Trophoblast cell (in vitro differentiated cells and primary cell): ENCODE measurements around the gene RPL18A.

Source experiments
- DNase-seq, 2 donors: peaks; one replicate each; pipeline ENCODE4 v3.0.0-alpha.2; 2016
- H2AFZ ChIP-seq: 2 replicates; pipeline ENCODE4 v1.6.1; 2013; ENCODE audit warnings: low read length, moderate library complexity, mild to moderate bottlenecking; ENCODE audit not compliant: insufficient read depth, poor library complexity
- H2AK5ac ChIP-seq: 2 replicates; pipeline ENCODE4 v1.6.1; 2013; ENCODE audit warnings: mild to moderate bottlenecking, low read length
- H2BK120ac ChIP-seq: 2 replicates; pipeline ENCODE4 v1.6.1; 2013; ENCODE audit warnings: low read length, mild to moderate bottlenecking, moderate library complexity; ENCODE audit not compliant: insufficient read depth, poor library complexity
- H2BK12ac ChIP-seq: 2 replicates; pipeline ENCODE4 v1.6.1; 2013; ENCODE audit warnings: mild to moderate bottlenecking, low read length, moderate library complexity
- H2BK5ac ChIP-seq: 2 replicates; pipeline ENCODE4 v1.6.1; 2013; ENCODE audit warnings: low read length, low read depth, moderate library complexity, mild to moderate bottlenecking; ENCODE audit not compliant: poor library complexity
- H3K14ac ChIP-seq: 2 replicates; pipeline ENCODE4 v1.6.1; 2013; ENCODE audit warnings: mild to moderate bottlenecking, low read length
- H3K18ac ChIP-seq: 2 replicates; pipeline ENCODE4 v1.6.1; 2013; ENCODE audit warnings: mild to moderate bottlenecking, low read length
- H3K23ac ChIP-seq: 2 replicates; pipeline ENCODE4 v1.6.1; 2013; ENCODE audit warnings: low read length
- H3K27ac ChIP-seq: 2 replicates; pipeline ENCODE4 v1.5.1; 2013; ENCODE audit warnings: low read depth, mild to moderate bottlenecking, inconsistent platforms, low read length, moderate library complexity
- H3K27me3 ChIP-seq: 2 replicates; pipeline ENCODE4 v1.6.1; 2013; ENCODE audit warnings: inconsistent platforms, mild to moderate bottlenecking, low read length, moderate library complexity; ENCODE audit not compliant: insufficient read depth
- H3K36me3 ChIP-seq, 2 experiments: 1 replicate in 1 of 2; 2 replicates in 1 of 2; pipeline ENCODE4 v1.6.1; 2013; ENCODE audit warnings: low read length in 2 of 2, mild to moderate bottlenecking in 2 of 2, moderate library complexity in 1 of 2; ENCODE audit not compliant: insufficient read depth in 2 of 2, control insufficient read depth in 1 of 2
- H3K4ac ChIP-seq: 2 replicates; pipeline ENCODE4 v1.6.1; 2013; ENCODE audit warnings: low read depth, mild to moderate bottlenecking, low read length, moderate library complexity
- H3K4me1 ChIP-seq, 2 experiments: 1 replicate in 1 of 2; 2 replicates in 1 of 2; pipeline ENCODE4 v1.6.1; 2013; ENCODE audit warnings: low read length in 2 of 2, mild to moderate bottlenecking in 2 of 2, moderate library complexity in 1 of 2; ENCODE audit not compliant: insufficient read depth in 2 of 2, control insufficient read depth in 1 of 2
- H3K4me2 ChIP-seq: 2 replicates; pipeline ENCODE4 v1.6.1; 2013; ENCODE audit warnings: inconsistent platforms, mild to moderate bottlenecking, low read length, moderate library complexity
- H3K4me3 ChIP-seq: 2 replicates; pipeline ENCODE4 v1.5.1; 2013; ENCODE audit warnings: mild to moderate bottlenecking, low read depth, low read length, inconsistent platforms
- H3K79me1 ChIP-seq: one replicate; pipeline ENCODE4 v1.6.1; 2013; ENCODE audit warnings: low read length
- H3K79me2 ChIP-seq: 2 replicates; pipeline ENCODE4 v1.6.1; 2013; ENCODE audit warnings: low read length, mild to moderate bottlenecking; ENCODE audit not compliant: control insufficient read depth, insufficient read depth, poor library complexity
- H3K9ac ChIP-seq: 2 replicates; pipeline ENCODE4 v1.6.1; 2013; ENCODE audit warnings: mild to moderate bottlenecking, low read length
- H3K9me3 ChIP-seq: 2 replicates; pipeline ENCODE4 v1.6.1; 2013; ENCODE audit warnings: low read depth, mild to moderate bottlenecking, control low read depth, inconsistent platforms, low read length; ENCODE audit not compliant: insufficient read depth
- H4K12ac ChIP-seq: 2 replicates; pipeline ENCODE4 v1.6.1; 2013; ENCODE audit warnings: low read depth, mild to moderate bottlenecking, low read length, moderate library complexity
- H4K8ac ChIP-seq: 2 replicates; pipeline ENCODE4 v1.6.1; 2013; ENCODE audit warnings: low read depth, mild to moderate bottlenecking, low read length, moderate library complexity
- H4K91ac ChIP-seq: one replicate; pipeline ENCODE4 v1.6.1; 2013; ENCODE audit warnings: low read depth, mild to moderate bottlenecking, low read length, moderate library complexity
- WGBS: extraction: QIAGEN DNeasy Blood & Tissue Kit; methylation state at CpG from one replicate; pipeline ENCODE4 v1.1.7; 2013; ENCODE audit warnings: missing lambda C conversion rate; ENCODE audit not compliant: insufficient read length, insufficient coverage; ENCODE audit errors: extremely low coverage; 5-methylcytosine and 5-hydroxymethylcytosine counted together

RPL18A gene

GRCh38 chr19:17829855-17830566 is 29.7 kb upstream of the RPL18A start:
- peak overlapping the region; percentile 68 for H4K12ac ChIP-seq
- peak overlapping the region; percentile 75 for H2AFZ ChIP-seq
- no peak overlapping the region for H2BK5ac ChIP-seq
- H3K27ac ChIP-seq = no peak overlapping the region
- H3K79me1 ChIP-seq = peaks cover 2% of the 10 kb centered on the region
- H4K8ac ChIP-seq = peak overlapping the region; percentile 76
- no CpG with 5 or more reads among the region's 29 CpGs for WGBS
- no peaks in the 10 kb centered on the region for H3K79me2 ChIP-seq
- H3K27me3 ChIP-seq = no peaks in the 10 kb centered on the region
- H2AK5ac ChIP-seq = no peak overlapping the region
- H3K14ac ChIP-seq = peak overlapping the region; percentile 21
- no peak overlapping the region for H3K23ac ChIP-seq
- H3K4me1 ChIP-seq = peaks cover 2 to 6% of the 10 kb centered on the region in 2 experiments
- H3K9ac ChIP-seq = no peak overlapping the region
- peak overlapping the region; percentile 59 for H3K4me2 ChIP-seq
- H3K18ac ChIP-seq = no peak overlapping the region
- no peaks in the 10 kb centered on the region for H3K36me3 ChIP-seq
- no peak overlapping the region for H3K4ac ChIP-seq
- peak overlapping the region; percentile 3 for H2BK120ac ChIP-seq
- H4K91ac ChIP-seq = peak overlapping the region; percentile 65
- H3K4me3 ChIP-seq = no peak overlapping the region
- peak; percentile 61 to 78 for DNase-seq
- H3K9me3 ChIP-seq = no peaks in the 10 kb centered on the region
- H2BK12ac ChIP-seq = no peak overlapping the region

GRCh38 chr19:17830567-17831418 is 28.9 kb upstream of the RPL18A start:
- no peaks in the 10 kb centered on the region for H3K9me3 ChIP-seq
- H2AFZ ChIP-seq = peak overlapping the region; percentile 75
- H4K12ac ChIP-seq = no peak overlapping the region
- no peak overlapping the region for H2AK5ac ChIP-seq
- H3K36me3 ChIP-seq = no peaks in the 10 kb centered on the region
- DNase-seq = peak; percentile 86 to 88
- H2BK12ac ChIP-seq = no peak overlapping the region
- no peak overlapping the region for H3K4ac ChIP-seq
- peak overlapping the region; percentile 3 for H2BK120ac ChIP-seq
- no peaks in the 10 kb centered on the region for H3K79me2 ChIP-seq
- WGBS = no CpG with 5 or more reads among the region's 50 CpGs
- peaks cover 2 to 6% of the 10 kb centered on the region in 2 experiments for H3K4me1 ChIP-seq
- no peak overlapping the region for H3K23ac ChIP-seq
- peaks cover 2% of the 10 kb centered on the region for H3K79me1 ChIP-seq
- H3K27ac ChIP-seq = no peak overlapping the region
- H3K14ac ChIP-seq = peak overlapping the region; percentile 21
- no peak overlapping the region for H3K4me3 ChIP-seq
- H3K27me3 ChIP-seq = no peaks in the 10 kb centered on the region
- peak overlapping the region; percentile 65 for H4K91ac ChIP-seq
- peak overlapping the region; percentile 59 for H3K4me2 ChIP-seq
- H2BK5ac ChIP-seq = no peak overlapping the region
- H3K18ac ChIP-seq = no peak overlapping the region
- peak overlapping the region; percentile 41 for H4K8ac ChIP-seq
- H3K9ac ChIP-seq = no peak overlapping the region

GRCh38 chr19:17831419-17831888 is 28.3 kb upstream of the RPL18A start:
- Histone ChIP-seq H3K14ac (no peak overlapping the region), H3K4me1 (peaks cover 2 to 6% of the 10 kb centered on the region in 2 experiments), H2BK5ac (no peak overlapping the region), H3K9me3 (no peaks in the 10 kb centered on the region), H2BK12ac (no peak overlapping the region), H2AK5ac (no peak overlapping the region), H3K27me3 (no peaks in the 10 kb centered on the region), H3K4me3 (no peak overlapping the region), H2BK120ac (no peak overlapping the region), H4K12ac (no peak overlapping the region), H3K18ac (no peak overlapping the region), H4K8ac (no peak overlapping the region), H4K91ac (no peak overlapping the region), H3K79me2 (no peaks in the 10 kb centered on the region), H3K79me1 (peaks cover 2% of the 10 kb centered on the region), H3K27ac (no peak overlapping the region), H3K9ac (no peak overlapping the region), H2AFZ (no peak overlapping the region), H3K36me3 (no peaks in the 10 kb centered on the region), H3K4ac (no peak overlapping the region), H3K4me2 (no peak overlapping the region), H3K23ac (no peak overlapping the region)
- no CpG with 5 or more reads among the region's 25 CpGs for WGBS
- no peak for DNase-seq

- Histone ChIP-seq H3K23ac (no peak overlapping the region), H2BK5ac (no peak overlapping the region), H3K4me3 (no peak overlapping the region), H3K36me3 (no peaks in the 10 kb centered on the region), H3K27me3 (no peaks in the 10 kb centered on the region), H2BK12ac (no peak overlapping the region), H3K18ac (no peak overlapping the region), H4K12ac (no peak overlapping the region), H3K27ac (no peak overlapping the region), H2BK120ac (no peak overlapping the region), H4K8ac (no peak overlapping the region), H4K91ac (no peak overlapping the region), H3K4me2 (no peak overlapping the region), H3K79me1 (peaks cover 2% of the 10 kb centered on the region), H3K79me2 (no peaks in the 10 kb centered on the region), H2AFZ (no peak overlapping the region), H2AK5ac (no peak overlapping the region), H3K9me3 (no peaks in the 10 kb centered on the region), H3K4me1 (peaks cover 2 to 6% of the 10 kb centered on the region in 2 experiments), H3K4ac (no peak overlapping the region), H3K9ac (no peak overlapping the region), H3K14ac (no peak overlapping the region)
- WGBS = no CpG with 5 or more reads among the region's 17 CpGs
- peak in 1 of 2 donors; percentile 51 for DNase-seq
These were observed 27.1 kb upstream of the RPL18A start for GRCh38 chr19:17832443-17833208.
